NCI-H2227 (cell line): ENCODE measurements around the gene FAM107B.

Experiments used
- DNase-seq: peaks from one replicate; lab custom pipeline; 2025; ENCODE audit not compliant: unreplicated experiment; lab: John Stamatoyannopoulos, UW

The FAM107B gene

DNA sequence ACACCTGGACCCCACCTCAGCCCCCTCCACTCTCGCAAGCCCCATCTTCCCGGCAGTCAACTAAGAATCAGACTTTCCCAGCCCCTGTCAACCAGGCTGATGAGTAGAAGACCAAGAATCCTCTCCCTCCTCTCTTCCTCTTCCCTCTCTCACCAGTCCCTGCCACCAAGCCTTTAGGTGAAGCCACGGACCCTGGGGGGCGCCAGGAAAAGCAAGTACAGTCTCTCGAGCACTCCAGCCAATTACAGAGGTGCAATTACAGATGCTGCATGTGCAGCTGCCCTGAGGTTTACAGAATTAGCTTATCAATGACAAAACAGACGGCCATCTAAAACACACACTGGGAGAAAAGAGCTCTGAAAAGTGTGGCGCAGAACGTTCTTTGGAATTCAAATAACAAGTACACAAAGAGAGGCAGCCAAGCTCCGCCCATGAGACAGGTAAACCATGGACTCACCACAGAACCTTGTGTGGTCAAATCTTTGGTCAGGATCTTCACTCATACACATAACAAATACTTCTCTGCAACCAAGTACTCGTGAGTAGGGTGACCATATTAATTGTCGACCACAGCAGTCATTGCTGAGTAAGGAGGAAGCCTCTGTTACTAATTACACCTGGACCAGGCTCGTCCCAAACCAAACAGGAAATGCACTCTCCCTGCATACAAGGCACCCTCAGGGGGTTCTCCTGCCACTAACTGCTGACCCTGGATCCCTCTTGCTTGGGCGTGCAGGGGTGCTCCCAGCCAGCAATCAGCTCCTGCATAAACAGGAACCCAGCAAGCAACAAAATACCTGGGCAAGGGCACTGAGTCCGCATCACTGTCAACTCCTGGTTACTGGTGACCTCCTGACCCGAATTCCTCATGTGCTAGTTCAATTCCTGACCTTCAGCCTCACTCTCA is 189.2 kb downstream of the FAM107B start:
- DNase-seq = no peak

DNA sequence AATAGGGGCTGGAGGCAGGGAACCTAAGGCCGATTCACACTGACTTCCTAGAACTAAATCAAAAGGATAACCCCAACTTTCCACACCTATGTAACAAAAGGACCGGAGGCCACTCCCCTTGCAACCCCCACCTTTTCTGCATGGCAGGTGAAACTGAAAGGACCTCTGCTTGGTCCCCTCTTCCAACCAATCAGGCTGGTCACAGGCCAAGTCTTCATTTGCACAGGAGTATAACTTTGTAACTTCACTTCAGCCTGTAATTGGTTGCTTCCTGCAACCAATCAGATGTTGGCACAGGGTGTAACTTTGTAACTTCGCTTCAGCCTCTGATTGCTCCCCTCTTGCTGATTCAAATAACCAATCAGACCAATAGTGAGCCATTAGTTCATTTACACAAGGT is 190.0 kb downstream of the FAM107B start:
- DNase-seq = no peak

DNA sequence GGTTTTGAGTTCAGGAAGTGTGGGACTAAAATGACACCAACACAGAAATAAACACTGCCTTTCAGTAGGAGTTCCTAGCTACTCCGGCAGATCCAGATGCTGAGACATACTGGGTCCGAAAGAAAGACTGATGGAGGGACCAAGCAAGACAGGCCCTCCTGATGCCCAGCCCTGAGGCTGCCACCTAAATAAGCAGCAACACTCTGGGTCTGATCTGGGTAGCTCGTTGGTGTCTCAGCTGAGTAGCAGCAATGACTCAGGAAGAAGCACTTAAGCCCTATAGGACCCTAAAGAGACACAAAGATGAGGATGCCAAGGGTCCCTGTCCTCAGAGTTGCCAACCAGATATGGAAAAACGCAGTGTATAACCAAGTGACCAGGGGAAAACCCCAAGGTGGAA is 190.7 kb downstream of the FAM107B start:
- DNase-seq = no peak

DNA sequence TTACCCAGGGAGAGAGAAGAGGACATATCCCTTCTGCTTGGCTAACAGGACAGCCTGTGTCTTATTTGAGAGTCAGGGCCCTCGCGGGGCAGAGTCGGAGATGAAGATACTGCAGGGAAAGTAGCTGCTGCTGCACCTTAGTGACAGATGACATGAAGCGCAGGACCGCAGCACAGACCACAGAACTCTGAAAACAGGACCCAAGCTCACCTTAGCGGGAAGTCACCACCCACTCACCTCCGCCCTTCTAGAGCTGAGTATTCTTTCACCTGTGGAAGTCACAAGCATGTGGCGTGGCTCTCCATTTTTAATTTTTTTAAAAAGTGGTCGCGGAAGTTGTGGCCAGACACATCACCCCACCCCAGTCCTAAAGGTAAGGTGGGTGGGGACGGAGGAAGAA is 191.4 kb downstream of the FAM107B start:
- no peak for DNase-seq

DNA sequence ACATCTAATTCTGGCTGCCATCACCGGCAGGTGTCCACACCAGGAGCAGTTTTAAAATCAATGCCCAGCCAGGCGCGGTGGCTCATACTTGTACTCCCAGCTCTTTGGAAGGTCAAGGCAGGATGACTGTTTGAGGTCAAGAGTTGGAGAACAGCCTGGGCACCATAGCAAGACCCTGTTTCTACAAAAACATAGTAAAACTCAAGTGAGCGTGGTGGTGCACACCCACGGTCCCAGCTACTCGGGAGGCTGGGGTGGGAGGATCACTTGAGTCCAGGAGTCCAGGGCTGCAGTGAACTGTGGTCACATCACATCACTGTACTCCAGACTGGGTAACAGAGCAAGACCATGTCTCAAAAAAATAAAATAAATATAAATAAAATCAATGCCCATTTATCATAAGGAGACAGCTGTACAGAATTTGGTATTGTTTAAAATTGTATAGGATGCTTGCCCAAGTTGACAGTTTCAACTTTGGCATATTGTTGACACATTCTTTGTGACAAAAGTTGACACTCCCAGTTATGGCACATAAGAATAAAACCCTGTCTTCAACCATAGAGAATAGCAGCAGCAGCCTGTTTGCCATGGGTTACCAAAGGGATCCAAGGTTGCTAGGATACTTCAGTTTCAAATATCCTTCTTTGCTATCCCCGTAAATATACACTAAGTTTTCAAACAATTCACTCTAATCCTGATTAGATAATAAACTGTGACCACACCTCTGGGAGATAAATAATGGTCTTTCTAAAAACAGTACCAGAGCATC is 193.0 kb downstream of the FAM107B start:
- DNase-seq = no peak

DNA sequence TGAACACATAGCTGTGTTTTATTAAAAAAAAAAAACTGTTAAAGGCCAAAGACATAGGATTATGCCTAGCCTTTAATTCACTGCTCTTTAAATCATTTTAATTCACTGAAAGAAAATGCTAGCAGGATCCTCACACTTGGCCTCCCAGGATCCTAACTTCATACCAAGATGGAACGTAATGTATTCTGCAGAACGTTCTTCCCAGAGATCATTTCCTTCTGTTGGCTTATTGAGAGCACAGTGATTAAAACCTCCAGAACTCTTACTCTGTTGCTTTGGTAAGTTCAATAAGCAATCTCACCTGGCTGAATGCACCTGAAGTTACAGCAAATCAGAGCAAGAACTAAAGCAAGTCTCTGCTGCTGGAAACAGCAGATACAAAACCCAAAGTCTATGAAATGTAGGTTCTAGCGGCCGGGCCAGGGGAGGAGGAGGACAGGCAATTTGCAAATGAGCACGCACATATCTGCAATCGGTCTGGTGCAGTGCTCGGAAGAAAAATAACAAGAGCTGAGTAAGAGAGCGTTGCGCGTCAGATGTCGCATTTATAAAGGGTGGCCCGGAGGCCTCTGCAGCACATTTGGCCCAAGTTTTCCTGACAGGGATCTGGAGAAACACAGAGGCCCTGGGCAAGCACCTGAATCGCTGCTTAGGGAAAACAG is 193.9 kb downstream of the FAM107B start:
- no peak for DNase-seq

DNA sequence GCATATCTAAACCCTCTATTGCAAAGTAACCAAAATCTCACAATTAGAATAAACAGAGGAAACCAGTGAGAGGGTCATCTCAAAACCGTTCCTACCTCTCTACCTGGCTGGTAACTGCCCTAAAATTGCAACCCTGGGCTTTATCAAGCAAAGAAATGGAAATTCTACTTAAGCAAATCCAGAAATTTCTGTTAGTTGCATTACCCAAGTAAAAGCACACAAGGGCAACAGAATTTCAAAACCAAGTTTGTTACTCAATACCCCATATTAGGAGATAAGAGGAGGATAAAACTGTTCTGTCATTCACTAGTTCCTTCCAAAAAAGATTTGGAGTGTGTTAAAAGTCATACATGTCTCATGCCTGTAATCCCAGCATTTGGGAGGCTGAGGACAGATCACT is 195.3 kb downstream of the FAM107B start:
- DNase-seq = no peak

DNA sequence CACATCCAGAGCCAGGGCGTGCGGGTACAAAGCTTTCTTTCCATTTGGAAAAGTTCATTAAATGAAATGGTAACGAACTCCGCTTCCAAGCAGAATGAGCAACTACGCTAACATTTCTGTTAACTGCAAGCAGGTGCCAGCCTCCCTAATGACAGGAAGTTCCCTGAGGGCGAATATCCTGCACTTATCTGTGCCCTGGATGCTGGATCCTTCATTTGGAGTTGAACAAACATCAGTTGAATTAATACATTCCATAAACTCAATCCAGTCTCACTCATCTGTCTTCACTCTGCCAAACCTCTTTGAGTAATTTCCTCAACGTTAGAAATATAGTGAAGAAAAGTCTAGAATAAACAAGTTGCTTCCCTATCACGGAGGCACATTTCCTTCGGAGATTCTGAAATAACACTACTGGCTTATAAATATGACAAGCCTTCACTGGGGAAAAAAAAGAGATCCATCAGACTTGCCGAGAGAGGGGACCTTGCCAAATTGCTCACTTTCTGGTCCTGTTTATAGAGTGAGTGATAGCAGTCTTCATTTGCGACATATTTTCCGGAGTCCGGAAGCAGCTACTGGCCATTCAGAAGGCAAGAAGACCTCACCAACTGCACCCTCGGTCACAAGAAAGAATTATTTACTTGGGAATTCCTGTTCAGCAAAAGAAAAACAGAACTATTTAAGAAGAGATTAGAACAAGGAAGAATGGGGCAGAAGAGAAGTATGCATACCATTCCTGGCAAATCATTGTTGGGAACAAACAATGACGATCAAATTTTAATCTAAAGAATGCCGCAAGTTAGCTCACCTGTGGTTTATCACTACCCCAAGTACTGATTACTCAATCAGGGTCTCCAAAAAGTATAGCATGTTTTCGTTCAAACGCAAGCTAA is 196.4 kb downstream of the FAM107B start:
- no peak for DNase-seq

DNA sequence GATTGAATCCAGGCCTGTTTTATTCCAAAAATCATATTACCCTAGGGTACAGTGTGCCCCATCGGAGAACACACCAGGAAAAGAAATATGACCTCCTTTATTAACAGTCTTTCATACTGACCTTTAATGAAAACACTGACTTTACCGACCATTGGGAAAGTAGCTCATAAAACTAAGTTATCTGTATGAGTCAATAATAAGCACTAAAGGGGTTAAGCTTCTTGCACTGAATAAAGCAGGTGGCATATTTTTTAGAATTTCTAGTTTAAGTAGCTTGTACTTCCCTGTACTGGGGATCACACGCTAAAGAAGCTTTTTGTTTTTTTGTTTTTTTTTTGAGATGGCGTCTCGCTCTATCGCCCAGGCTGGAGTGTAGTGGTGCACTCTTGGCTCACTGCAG is 199.8 kb downstream of the FAM107B start:
- no peak for DNase-seq

DNA sequence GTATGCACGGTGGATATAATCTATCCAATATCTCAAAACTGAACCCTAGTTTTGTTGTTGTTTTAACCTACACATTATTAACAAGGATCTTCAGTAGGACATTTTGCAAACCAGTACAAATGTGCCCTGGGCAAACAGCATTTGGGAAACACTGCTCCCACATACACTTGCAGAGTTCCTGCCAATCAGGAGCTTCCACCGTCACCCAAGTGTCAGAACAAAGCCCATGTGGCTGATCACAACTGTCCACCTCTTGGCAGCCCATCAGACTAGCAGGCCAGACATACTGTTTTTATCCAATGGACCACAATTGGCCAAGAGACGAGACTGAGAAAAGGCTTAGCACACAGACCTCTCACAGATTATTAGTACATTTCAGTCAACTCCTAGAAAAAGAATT is 200.4 kb downstream of the FAM107B start:
- no peak for DNase-seq

DNA sequence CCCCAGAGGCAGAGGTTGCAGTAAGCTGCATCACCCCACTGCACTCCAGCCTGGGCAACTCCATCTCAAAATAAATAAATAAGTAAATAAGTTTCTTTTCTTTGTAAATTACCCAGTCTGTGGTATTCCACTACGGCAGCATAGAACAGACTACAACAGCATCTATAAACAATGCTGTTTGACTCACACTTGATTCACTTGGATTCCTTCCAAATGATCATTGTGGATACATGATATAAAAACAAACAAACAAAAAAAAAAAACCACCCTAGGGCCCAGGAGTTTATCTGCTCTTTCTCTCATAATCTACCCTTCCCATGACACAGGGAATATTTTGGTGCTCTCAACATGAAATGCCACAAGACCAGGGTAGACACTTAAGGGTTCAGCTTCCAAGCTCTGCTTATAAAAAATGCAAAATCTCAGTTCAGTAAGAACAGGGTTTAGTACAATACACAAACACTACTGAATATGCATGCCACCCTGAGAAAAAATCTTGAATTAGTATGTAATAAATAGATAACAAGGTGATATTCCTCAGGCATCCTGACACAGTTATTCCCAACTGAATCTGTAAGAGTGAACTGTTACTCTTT is 200.9 kb downstream of the FAM107B start:
- DNase-seq = no peak

DNA sequence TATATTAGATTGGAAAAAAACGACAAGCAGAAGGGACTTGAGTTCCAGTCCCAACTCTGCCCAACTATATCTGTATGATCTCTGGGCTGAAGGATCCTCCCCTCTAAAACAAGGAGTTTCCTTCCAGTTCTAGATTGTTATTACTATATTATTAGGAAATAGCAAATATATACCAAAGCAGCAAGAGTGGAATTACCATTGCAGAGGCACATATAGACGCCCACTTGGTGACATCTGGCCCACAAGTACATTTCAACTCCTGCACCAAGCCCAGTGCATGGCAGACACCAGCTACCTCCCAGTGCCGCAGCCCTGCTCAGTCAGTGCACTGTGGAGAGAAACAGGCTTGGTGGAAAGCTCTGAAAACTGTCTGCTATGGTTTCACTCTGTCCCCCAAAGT is 201.9 kb downstream of the FAM107B start:
- no peak for DNase-seq

DNA sequence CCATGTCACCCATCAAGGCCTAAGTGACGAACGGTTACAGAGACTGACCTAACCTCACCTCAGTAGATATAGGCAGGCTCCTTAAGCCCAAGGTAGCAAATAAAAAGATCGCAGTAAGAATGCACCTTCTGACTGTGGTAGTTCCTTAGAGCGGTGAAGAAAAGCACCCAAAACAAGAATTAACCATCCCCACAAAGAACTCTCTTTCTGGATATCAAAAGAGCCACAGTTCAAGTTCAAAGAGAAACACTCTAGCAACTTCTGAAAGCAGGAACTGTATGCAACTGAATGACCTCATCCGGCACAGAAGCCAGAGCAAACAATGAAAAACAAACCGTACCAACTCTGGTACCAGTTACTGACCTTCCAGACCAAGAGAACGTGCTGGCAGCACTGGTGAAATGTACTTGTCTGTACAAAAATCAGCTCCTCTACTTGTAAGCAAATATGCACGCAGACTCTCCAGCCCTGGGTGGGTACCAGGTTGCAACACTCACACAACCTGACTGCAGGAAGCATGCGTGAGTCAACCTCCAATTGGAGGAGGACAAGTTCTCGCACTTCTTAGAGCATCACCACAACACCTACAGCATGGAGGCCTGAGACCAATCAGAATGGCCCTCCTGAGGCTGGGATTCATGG is 202.7 kb downstream of the FAM107B start:
- DNase-seq = no peak

DNA sequence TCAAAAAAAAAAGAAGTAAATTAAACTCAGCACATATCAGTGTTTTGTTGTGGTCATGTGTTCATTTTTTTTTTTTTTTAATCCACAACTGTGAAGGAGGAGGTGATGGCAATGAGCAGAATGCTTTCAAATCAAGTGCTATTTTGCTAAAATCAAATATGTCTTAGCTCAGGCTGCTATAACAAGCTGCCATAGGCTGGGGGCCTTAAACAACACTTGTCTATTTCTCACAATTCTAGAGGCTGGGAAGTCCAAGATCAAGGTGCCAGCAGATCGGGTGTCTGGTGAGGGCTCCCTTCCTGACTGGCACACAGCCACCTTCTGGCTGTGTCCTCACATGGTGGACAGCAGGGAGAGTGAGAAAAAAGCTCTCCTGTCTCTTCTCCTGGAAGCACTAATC is 203.9 kb downstream of the FAM107B start:
- DNase-seq = no peak

DNA sequence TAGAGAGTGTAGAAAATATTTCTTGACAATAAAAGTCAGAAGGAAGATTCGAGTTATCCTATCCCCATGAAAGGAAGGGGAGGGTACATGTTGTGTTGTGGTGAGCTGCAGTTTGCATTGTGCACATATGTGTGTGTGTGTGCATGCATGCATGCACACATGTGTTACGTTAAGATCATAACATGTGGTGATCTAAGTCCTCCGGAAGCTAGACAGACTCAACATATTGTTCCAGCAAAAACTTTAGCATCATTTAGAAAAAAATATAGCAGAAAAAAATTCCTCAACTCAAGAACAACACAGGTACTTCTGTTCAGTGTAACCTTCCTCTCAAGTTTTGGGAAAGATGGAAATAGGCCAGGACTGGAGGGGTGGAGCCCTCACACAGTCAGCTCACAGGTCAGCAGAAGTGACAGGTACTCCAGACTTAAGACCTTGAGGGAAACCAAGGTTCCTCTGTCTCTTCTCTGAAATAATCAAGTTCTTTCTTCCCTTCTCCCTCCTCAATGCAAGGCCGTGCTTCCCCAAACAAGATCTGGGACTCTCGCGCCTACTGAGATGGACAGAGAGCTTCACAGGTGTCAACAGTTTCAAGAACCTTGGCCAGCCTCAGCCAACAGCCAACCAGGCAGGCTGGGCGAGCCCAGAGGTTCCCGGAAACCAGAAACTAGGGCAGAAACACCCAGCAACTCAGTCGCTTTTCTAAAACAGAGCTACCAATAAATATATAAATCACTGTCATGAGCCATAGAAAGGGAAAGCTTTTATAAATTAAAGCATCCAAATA is 205.2 kb downstream of the FAM107B start:
- DNase-seq = no peak

DNA sequence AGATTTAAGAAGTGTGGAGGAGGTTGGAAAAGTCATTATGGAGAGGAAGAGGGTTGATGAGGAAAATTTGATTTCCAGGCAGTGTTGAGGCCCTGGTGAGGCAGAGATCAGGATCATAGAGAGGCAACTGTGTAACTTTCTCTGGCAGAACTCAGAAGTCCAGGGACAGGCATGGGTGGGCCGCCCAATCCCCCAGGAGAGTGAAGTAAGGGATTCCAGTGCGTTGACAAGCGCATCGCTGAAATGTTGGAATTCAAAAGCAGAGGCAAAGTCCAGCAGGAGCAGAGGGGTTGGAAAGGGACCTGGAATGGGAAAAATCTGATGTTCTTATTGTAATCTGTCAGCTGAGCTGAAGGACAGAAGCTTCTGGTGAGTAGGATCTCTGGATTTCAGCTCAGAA is 207.3 kb downstream of the FAM107B start:
- no peak for DNase-seq

DNA sequence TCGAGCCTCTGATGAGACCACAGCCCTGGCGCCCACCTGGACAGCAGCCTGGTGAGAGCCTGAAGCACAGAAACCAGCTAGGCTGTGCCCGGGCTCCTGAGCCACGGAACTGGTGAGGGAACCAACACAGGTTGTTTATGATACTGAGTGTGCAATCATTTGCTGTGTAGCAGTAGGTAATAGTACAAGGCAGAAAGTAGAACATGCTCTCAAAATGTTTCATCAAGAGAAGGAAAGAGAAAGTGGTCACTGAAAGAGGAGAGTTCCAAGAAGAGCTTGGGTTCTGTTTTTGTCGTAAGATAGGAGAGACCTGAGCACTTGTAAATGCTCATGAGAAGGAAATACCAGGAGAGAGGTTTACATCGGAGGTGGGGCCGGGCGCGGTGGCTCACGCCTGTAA is 208.2 kb downstream of the FAM107B start:
- no peak for DNase-seq

DNA sequence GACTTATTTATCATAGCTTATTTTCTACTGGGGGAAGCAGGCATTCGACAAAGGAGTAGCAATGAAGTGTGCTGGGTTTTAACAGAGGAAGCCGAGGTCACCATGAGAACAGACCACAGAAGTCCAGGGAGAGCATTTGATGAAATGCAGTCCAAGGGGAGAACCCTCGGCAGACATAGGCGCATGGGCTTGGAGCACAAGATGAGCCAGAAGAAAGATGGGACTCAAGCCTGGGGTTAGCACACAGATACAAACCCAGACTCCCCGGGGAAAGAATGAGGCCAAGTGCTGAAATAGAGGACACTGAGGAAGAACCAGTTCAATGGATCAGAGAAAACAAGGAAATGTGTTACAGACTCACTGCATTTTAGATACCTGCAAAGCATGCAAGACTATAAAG is 209.5 kb downstream of the FAM107B start:
- DNase-seq = no peak

DNA sequence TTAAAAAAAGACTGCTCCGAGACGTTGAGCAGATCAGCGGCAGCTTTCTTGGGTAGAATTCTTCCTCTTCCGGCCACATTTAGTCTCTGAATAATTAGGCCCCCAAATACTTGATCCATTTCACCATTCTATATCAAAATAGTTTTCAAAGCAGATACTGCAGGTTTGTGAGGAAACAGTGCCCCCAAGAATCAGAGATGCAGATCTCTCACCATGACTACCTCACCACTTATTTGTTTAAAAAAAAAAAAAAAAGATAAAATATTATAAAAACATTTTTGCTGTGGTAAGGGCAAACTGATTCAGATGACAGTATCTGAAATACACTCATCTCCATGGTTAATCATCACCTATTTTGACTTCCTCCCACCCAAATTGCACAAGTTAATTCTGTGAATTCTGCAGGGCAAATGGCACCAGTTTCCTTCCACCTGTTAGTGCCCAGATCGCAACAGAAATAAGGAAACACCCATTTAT is 210.4 kb downstream of the FAM107B start:
- no peak for DNase-seq
